Activated CD4-positive, alpha-beta memory T cell treated with anti-CD3 and anti-CD28 coated beads, Interleukin-2, amount 10 ng/mL, durations not matched to agents 7 days and 5 days (primary cell): ENCODE results near the gene IQCE. TPM values are rescaled to one million over a fixed set of nuclear protein-coding genes. Genes with fewer than 3 reads are reported as not detected.

Experiments used
- CTCF ChIA-PET: fragments of 350-600 bp; sonication (Branson Sonifier 250); formaldehyde crosslinking; loops from one replicate; lab custom pipeline; 2021; ENCODE audit warnings: antibody characterized with exemption, inconsistent platforms; lab: Charles Lee
- POLR2A ChIA-PET: fragments of 350-600 bp; sonication (Branson Sonifier 250); formaldehyde crosslinking; loops from one replicate; lab custom pipeline; 2021; ENCODE audit warnings: antibody characterized with exemption; lab: Charles Lee
- DNase-seq: peaks from one replicate; pipeline ENCODE4 v3.0.0-alpha.2; 2020
- H3K27ac Mint-ChIP-seq: one replicate; pipeline ENCODE4 v1.8.0; 2021; ENCODE audit warnings: mild to moderate bottlenecking, mixed read lengths
- H3K27me3 Mint-ChIP-seq: one replicate; pipeline ENCODE4 v1.8.0; 2021; ENCODE audit warnings: mixed read lengths
- H3K36me3 Mint-ChIP-seq: one replicate; pipeline ENCODE4 v1.8.0; 2021; ENCODE audit warnings: low read depth, mixed read lengths
- H3K4me1 Mint-ChIP-seq: one replicate; pipeline ENCODE4 v1.8.0; 2021; ENCODE audit warnings: mixed read lengths
- H3K4me3 Mint-ChIP-seq: one replicate; pipeline ENCODE4 v1.8.0; 2021; ENCODE audit warnings: mild to moderate bottlenecking, mixed read lengths
- H3K9me3 Mint-ChIP-seq: one replicate; pipeline ENCODE4 v1.8.0; 2021; ENCODE audit warnings: mixed read lengths
- total RNA-seq, 2 experiments: library from RNA; stranded (reverse); gene quantifications; one replicate each; pipeline ENCODE4 v1.2.3, GENCODE V29; 2021

Gene IQCE
- total RNA-seq, 2 experiments from 2014 or later = 12.7 to 14.0 TPM

DNA sequence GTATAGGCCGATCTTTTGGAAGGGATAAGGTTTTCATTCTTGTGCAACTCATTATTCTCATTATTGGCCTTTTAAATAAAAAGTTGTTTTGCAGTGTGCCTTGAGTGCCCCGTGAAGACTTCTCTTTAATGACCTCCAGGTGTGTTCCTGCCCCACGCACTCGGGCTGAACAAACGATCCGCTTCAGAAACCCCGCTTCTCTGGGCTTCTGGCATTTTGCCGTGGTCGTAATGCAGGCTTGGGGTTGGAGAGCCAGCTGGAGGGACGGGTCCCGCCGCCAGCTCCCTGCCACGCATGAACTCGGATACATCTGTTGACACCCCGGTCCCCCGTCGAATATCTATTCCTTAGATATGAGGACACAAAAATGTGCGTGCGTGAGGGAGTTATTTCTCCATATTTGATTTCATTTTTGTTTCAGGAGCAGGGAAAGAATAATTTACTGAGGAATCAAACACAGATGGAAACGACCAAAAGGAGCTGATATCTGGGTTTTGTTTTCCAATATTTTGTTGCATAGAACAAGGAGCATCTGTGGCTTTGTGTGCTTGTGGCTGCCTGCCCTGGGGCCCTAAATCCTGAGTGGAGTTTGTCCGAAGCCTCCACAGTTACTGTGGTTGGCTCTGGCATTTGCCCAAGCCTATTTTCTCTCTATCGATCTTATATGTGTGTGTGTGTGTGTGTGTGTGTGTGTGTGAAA lies 56.0 kb downstream of the IQCE start:
- DNase-seq = no peak
- H3K4me3 Mint-ChIP-seq = no peak overlapping the region
- peaks cover 8% of the 10 kb centered on the region for H3K27me3 Mint-ChIP-seq
- no peaks in the 10 kb centered on the region for H3K4me1 Mint-ChIP-seq
- no peaks in the 10 kb centered on the region for H3K9me3 Mint-ChIP-seq
- CTCF ChIA-PET = no interaction called here
- no peaks in the 10 kb centered on the region for H3K36me3 Mint-ChIP-seq
- H3K27ac Mint-ChIP-seq = no peak overlapping the region
- POLR2A ChIA-PET = no interaction called here

DNA sequence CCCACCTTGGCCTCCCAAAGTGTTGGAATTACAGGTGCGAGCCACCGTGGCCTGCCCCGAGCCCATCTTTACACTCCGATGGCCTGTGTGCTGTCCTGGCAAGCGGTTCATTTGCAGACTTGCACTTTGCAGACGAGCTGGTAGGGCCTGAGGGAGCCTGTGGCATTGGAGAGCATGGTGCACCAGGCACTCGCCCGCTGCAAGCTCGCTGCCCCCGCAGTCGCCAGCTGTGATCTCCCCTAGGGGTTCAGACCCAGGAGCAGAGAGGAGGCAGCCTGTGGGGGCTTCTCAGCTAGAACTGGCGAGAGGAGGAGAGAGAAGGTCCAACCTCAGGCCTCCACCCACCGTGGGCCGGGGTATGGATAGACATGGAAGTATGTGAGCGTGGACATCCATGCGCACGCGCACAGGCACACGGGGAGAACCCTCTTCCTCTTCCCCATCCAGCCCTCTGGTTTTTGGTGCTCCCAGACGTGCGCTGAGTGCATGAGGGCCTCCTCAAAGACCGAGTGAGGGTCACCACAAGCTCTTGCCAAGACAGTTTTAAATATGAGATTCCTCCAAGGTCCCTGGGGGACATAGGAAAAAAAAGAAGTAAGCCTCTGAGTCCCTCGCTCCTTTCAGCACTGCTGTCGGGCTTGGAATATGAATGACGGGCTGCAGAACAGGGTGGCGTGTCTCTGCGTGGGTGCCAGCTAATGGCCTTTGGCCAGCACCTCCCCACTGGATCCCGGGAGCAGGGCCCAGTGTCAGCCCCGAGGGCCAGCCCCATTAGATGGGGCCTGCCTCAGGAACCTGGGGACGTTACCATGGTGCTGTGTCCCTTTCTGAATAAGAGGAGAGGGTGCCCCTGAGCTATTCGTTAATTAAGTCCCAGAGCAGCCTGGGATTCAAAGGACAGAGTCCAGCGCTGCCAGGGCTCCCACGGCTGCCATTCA lies 57.9 kb downstream of the IQCE start:
- Mint-ChIP-seq H3K27ac (no peak overlapping the region), H3K36me3 (no peaks in the 10 kb centered on the region), H3K4me3 (no peak overlapping the region), H3K27me3 (peaks cover 8% of the 10 kb centered on the region), H3K9me3 (no peaks in the 10 kb centered on the region), H3K4me1 (no peaks in the 10 kb centered on the region)
- ChIA-PET CTCF (interaction anchor here (0.5 kb wide), 1 partner anchor 176 kb away, joined by 3 read pairs; no protein-coding TSS in a partner anchor), POLR2A (no interaction called here)
- DNase-seq = no peak

DNA sequence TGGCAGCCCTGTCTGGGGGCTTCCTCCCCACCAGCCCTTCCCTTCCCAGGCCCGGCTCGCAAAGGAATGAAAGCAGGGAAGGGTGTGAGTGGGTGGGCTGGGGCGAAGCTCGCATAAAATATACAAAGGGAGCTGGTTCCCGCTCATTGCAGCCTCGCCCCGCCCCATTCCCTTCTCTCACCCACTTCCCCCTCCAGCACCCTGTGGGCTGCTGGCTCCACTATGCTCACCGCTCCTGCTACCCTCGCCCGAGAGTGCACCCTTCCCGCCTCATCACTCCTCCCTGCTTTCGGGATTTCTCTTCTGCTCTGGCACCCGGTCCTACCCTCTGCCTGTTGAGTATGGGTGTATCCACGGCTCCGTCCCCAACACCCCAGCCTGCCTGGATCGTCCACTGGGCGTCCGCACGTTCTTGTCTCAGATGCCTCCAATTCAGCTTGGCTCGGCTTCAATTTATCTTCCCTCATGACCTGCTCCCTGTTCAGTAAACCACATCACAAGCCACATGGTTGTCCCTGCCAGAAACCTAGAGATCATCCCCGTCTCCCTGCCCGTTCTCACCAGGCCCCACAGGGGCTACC lies 58.6 kb downstream of the IQCE start:
- Mint-ChIP-seq H3K4me1 (no peaks in the 10 kb centered on the region), H3K9me3 (no peaks in the 10 kb centered on the region), H3K4me3 (no peak overlapping the region), H3K27me3 (peaks cover 8% of the 10 kb centered on the region), H3K27ac (no peak overlapping the region), H3K36me3 (no peaks in the 10 kb centered on the region)
- POLR2A ChIA-PET = no interaction called here
- DNase-seq = no peak
- CTCF ChIA-PET = no interaction called here

DNA sequence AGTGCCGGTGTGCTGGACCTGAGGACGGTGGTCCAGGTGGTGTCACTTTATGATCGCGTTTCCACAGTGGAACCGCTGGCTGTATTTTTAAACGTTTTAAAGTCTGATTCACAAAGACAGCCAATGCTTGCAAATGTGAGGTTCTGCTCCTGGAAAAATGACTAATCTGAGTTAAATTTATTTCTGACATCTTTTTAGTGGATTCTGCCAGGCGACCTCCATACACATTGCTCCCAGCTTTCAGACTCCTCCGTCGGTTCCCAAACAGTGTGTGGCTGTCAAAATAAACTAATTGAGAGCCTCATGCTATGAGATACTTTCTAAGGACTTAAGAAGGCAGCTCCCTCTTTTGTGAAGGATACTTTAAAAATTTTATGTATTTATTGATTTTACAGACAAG lies 60.3 kb downstream of the IQCE start:
- CTCF ChIA-PET = interaction anchor here (1.2 kb wide), 1 partner anchor 148 kb away, joined by 3 read pairs; no protein-coding TSS in a partner anchor
- H3K27me3 Mint-ChIP-seq = peaks cover 8% of the 10 kb centered on the region
- POLR2A ChIA-PET = no interaction called here
- no peak overlapping the region for H3K4me3 Mint-ChIP-seq
- no peaks in the 10 kb centered on the region for H3K4me1 Mint-ChIP-seq
- H3K9me3 Mint-ChIP-seq = no peaks in the 10 kb centered on the region
- H3K27ac Mint-ChIP-seq = no peak overlapping the region
- no peak for DNase-seq
- H3K36me3 Mint-ChIP-seq = no peaks in the 10 kb centered on the region

DNA sequence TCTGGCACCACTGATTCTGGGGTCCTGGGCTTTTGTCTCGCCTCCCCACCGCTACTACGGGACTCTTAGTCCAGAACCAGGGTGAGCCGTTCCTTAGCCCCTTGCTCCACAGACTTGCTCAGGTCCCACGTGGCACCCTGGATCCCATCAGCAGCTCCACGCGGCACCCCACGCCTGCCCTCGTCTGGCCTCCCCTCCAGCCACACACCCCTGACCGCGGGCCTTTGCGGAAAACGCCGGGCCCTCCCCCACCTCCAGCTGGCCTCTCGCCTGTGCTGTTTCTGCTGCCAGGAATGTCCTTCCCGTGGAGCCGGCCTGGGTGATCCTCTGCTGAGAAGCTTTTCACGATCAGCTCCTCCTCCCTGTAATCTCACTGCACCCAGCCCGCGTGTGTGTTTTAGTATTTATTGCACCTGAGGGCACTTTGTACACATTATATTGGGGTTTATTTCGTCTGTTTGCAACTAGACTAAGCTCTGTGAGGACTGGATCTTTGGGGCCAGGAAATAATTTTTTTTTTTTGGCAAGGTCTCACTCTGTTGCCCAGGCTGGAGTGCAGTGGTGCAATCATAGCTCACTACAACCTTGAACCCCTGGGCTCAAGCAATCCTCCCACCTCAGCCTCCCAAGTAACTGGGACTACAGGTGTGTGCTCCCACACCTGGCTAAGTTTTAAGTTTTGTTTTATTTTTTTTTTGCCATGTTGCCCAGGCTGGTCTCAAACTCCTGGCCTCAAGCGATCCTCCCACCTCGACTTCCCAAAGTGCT lies 62.5 kb downstream of the IQCE start:
- CTCF ChIA-PET = no interaction called here

DNA sequence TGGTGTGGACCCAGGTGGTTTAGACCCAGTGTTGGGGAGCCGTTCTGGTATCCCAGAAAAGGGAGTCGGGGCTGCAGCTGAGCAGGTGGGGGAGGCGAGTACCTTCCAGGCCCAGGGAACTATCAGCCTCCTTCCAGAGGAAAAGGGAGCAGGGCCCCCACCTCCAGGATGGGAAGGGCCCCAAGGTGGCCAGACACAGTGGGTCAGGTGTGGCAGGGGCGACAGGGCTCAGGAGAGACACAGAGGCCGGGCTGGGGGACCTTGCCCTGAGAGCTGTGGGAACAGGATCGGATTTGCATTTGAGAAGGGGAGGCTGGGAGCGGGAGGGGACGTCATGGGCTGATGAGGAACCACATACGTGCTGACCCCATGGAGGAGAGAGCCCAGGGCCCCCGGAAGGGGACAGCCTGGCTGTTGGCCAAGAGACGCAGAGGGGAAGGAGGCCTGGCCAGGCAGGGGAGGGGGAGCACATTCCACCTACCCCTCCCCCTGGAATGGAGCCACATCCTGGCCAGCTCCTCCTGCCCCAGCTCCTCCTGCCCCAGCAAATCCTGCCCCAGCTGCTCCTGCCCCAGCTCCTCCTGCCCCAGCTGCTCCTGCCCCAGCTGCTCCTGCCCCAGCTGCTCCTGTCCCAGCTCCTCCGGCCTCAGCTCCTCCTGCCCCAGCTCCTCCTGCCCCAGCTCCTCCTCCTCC lies 63.3 kb downstream of the IQCE start:
- no peak for DNase-seq
- H3K4me3 Mint-ChIP-seq = no peak overlapping the region
- ChIA-PET POLR2A (no interaction called here), CTCF (no interaction called here)
- peaks cover 8% of the 10 kb centered on the region for H3K27me3 Mint-ChIP-seq
- H3K9me3 Mint-ChIP-seq = no peaks in the 10 kb centered on the region
- H3K36me3 Mint-ChIP-seq = no peaks in the 10 kb centered on the region
- H3K27ac Mint-ChIP-seq = no peak overlapping the region
- no peaks in the 10 kb centered on the region for H3K4me1 Mint-ChIP-seq

More for the DNA sequence above, 62.5 kb downstream of the IQCE start:
- Mint-ChIP-seq H3K27me3 (peaks cover 8% of the 10 kb centered on the region), H3K4me1 (no peaks in the 10 kb centered on the region), H3K36me3 (no peaks in the 10 kb centered on the region), H3K4me3 (no peak overlapping the region), H3K27ac (no peak overlapping the region), H3K9me3 (no peaks in the 10 kb centered on the region)
- no peak for DNase-seq
- POLR2A ChIA-PET = no interaction called here

DNA sequence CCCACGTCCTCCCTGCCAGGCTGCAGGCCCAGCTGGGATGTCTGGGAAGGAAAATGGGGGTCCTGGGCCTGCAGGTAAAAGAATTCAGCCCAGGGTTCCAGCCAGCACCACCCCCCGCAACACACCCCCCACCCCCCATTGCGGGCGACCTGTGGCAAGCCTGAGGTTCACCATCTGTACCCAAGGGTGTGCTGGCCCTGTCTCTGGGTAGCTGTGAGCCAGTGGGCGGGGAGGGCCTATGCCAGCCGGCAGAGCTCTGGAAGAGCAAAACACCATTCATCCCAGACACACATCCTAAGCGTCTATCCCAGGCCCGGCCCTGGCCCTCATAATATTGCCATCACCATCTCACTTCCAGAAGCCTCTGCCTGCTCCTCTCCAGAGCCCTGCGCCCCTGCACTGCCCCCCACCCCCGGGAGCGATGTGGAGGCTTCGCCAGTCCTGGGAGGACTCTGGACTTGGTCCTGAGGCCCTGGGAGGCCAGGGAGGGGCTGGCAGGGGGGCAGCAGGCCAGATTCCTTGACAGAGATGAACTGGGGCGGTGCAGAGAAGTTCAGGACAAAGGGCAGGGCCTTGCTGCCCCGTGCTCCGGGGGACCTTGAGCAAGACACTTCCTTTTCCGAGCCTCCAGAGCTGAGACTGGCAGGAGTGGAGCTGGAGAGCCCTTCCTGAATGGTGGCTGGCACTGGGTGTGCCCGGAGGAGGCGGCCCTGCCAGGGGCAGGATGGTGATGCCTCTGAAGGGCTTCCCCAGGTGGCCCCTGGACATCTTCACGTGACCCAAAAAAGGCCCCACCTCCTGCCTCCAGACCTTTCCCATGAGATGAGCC lies 64.3 kb downstream of the IQCE start:
- POLR2A ChIA-PET = no interaction called here
- CTCF ChIA-PET = no interaction called here
- Mint-ChIP-seq H3K9me3 (no peaks in the 10 kb centered on the region), H3K27me3 (peaks cover 2% of the 10 kb centered on the region), H3K4me3 (no peak overlapping the region), H3K36me3 (no peaks in the 10 kb centered on the region), H3K4me1 (no peaks in the 10 kb centered on the region), H3K27ac (no peak overlapping the region)
- DNase-seq = no peak

DNA sequence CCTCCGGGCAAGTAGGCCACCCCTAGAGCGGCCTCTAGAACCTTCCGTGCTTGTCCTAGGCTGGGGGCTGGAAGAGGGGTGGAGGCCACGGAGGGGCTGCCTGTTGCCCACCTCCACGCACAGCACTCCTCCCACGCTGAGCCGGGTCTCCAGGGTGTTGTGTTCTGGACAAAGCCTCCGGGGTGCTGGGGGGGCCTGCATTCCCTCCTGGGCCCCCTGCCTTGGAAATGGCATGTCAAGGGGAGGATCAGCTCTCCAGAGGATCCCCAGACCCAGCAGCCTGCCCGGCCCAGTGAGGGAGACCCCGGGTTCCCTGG lies 64.9 kb downstream of the IQCE start:
- CTCF ChIA-PET = no interaction called here
- H3K4me3 Mint-ChIP-seq = no peak overlapping the region

DNA sequence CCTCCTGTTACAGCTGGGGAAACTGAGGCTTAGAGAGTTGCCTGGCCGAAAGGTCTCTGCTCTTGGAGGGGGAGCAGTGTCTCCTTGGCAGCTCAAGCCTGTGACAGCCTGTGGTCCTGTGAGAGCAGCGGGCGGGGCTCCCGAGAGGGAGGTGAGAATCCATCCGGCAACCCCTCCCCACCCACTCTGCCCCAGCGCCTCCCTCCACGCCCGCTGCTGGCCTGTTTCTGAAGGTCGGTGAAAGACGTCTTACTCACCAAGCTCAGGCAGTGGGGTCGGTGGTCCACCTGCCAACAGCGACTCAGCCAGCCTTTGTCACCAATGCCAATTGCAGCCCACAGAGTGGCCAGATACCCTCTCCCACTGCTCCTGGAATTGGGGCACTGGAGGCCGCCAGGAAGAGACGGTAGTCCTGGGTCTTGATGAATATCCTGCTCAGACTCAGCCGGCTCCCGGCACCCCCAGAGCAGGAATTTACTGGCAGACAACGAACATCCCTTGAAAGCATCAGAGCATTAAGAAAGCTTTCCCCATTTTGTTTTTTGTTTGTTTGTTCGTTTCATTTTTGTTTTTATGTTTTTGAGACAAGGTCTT lies 65.6 kb downstream of the IQCE start:
- H3K27me3 Mint-ChIP-seq = no peaks in the 10 kb centered on the region
- ChIA-PET POLR2A (interaction anchor here (1.8 kb wide), 1 partner anchor 19 kb away, joined by 3 read pairs; no protein-coding TSS in a partner anchor), CTCF (interaction anchor here (0.6 kb wide), 1 partner anchor 81 kb away, joined by 3 read pairs; no protein-coding TSS in a partner anchor)
- H3K27ac Mint-ChIP-seq = no peak overlapping the region
- no peak overlapping the region for H3K4me3 Mint-ChIP-seq
- no peaks in the 10 kb centered on the region for H3K36me3 Mint-ChIP-seq
- H3K4me1 Mint-ChIP-seq = no peaks in the 10 kb centered on the region
- H3K9me3 Mint-ChIP-seq = no peaks in the 10 kb centered on the region
- DNase-seq = no peak

More for the DNA sequence above, 64.9 kb downstream of the IQCE start:
- POLR2A ChIA-PET = no interaction called here
- Mint-ChIP-seq H3K9me3 (no peaks in the 10 kb centered on the region), H3K36me3 (no peaks in the 10 kb centered on the region), H3K27ac (no peak overlapping the region), H3K4me1 (no peaks in the 10 kb centered on the region), H3K27me3 (no peaks in the 10 kb centered on the region)
- DNase-seq = no peak

DNA sequence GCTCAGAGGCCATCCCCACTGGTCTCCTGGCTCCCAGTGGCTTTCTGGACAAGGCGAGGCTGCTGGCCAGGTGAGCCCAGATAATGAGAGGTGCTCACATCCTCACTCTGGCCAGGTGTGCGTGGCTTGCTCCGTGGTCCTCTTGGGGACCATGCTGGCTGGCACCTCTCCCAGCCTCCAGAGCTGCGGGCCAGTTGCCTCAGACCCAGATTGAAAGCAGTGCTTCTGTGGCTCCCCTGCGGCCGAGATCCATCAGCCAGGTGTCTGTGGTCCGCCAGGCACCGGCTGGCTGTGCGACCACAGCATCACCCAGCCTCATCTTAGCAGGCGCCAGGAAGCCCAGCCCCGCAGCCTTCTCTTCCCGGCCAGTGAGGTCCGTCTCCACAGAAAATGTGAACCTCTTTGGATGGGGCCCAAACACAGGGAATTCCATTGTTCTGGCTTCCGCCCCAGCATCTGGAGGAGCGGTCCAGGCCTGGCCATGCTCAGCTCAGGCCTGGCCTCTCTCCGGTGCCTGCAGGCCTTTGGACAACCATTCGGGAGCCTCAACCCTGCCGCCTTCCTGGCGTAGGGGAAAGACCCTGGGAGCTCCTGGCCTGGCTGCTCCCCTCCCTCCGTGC lies 67.8 kb downstream of the IQCE start:
- ChIA-PET CTCF (no interaction called here), POLR2A (no interaction called here)
- Mint-ChIP-seq H3K4me3 (no peak overlapping the region), H3K36me3 (no peaks in the 10 kb centered on the region), H3K4me1 (peaks cover 5% of the 10 kb centered on the region), H3K27me3 (no peaks in the 10 kb centered on the region), H3K27ac (no peak overlapping the region), H3K9me3 (no peaks in the 10 kb centered on the region)
- no peak for DNase-seq
